GF-D8 (cell line): ENCODE data around the gene DBN1.

Experiments
- DNase-seq: peaks from one replicate; lab custom pipeline; 2025; lab: John Stamatoyannopoulos, UW

The DBN1 gene

DNA sequence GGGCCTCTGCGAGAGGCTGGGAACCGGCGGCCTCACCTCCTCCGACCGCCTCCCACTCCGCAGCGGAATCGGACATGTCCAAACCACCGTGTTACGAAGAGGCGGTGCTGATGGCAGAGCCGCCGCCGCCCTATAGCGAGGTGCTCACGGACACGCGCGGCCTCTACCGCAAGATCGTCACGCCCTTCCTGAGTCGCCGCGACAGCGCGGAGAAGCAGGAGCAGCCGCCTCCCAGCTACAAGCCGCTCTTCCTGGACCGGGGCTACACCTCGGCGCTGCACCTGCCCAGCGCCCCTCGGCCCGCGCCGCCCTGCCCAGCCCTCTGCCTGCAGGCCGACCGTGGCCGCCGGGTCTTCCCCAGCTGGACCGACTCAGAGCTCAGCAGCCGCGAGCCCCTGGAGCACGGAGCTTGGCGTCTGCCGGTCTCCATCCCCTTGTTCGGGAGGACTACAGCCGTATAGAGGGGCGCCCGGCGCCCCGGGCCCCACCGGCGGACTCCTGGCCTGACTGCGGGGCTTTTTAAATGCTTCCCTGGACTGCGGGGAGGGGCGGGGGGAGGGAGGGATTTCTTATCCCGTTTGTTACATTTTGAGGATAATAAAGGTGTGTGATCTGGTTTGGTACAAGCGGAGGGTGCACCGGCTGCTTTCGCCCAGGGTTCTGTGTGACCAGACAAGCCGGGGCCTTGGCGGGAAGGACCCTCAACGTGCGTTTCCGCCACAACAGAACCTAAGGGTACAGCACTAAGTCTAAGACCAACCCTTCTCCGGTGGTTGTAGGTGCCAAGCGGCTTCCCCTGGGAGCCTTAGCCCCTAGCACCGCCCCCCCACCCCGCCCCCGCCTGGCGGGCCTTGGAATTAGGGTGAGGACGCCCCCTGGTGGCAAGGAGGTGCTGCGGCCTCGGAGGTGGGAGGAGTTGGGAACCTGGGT lies 17.5 kb downstream of the DBN1 start:
- DNase-seq = peak; percentile 50

DNA sequence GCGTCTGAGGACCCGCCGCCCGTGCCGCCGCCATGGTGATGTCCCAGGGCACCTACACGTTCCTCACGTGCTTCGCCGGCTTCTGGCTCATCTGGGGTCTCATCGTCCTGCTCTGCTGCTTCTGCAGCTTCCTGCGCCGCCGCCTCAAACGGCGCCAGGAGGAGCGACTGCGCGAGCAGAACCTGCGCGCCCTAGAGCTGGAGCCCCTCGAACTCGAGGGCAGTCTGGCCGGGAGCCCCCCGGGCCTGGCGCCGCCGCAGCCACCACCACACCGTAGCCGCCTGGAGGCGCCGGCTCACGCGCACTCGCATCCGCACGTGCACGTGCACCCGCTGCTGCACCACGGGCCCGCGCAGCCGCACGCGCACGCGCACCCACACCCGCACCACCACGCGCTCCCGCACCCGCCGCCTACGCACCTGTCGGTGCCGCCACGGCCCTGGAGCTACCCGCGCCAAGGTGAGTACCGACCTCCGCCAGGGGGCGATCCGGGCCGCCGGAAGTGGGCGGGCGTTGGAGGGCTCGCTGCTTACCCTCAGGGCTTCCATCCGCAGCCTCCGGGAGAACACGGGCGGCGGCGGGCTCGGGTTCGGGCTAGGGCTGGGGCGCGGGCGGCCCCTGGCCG lies 18.3 kb downstream of the DBN1 start:
- DNase-seq = peak; percentile 26

DNA sequence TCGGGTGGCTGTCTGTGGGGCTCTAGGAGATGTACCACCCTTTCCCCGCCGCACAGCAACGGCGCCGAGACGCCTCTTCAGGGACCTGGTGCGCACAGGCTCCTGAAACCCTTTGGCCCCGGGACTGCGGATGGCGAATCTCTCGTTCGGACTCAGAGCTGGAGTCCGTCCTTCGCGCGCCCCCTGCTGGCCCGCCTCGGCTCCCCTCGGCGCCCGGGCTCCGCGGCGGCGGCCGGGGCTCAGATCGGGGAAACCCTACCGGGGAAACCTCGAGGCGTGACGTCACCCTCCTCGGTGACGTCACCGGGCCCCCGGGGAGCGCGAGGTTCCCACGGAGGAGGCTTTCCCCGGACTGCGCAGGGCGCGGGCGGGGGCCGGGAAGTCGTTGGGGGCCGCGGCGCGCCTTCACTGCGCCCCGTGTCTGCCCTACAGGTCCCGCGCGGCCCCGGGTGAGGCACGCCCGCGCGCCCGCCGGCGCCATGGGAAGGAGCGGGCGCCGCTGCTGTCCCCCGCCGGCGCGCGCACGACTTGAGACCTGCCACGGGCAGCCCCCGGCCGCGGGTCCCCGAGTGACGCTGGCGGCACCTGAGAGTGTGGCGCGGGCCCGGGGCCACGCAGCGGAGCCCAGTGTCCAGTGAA lies 18.9 kb downstream of the DBN1 start:
- DNase-seq = peak; percentile 64

DNA sequence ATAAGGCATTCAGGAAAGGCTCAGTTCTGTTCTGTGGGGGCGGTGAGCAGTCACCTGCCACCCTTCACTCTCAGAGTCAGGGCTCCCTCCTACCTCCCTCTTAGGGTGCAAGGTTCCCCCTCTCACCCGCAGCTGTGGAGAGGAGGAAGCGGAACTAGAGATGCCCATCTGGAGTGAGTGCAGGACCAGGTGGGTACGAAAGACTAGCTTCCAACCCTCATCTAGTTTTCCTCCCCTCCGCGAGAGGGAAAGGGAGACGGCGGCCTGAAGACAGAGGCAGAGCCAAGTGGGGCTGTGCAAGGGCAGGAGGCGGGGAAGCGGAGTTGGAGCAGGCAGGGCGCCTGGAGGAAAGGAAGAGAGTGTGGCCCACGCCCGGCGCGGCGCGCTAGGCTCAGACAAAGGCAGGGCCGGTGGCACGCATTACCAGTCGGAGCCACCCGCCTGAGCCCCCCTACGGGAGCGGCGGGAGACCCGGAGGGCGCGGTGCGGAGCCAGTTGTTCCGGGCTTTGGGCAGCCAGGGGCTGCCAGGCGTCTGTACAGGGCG lies 19.5 kb downstream of the DBN1 start:
- DNase-seq = no peak

DNA sequence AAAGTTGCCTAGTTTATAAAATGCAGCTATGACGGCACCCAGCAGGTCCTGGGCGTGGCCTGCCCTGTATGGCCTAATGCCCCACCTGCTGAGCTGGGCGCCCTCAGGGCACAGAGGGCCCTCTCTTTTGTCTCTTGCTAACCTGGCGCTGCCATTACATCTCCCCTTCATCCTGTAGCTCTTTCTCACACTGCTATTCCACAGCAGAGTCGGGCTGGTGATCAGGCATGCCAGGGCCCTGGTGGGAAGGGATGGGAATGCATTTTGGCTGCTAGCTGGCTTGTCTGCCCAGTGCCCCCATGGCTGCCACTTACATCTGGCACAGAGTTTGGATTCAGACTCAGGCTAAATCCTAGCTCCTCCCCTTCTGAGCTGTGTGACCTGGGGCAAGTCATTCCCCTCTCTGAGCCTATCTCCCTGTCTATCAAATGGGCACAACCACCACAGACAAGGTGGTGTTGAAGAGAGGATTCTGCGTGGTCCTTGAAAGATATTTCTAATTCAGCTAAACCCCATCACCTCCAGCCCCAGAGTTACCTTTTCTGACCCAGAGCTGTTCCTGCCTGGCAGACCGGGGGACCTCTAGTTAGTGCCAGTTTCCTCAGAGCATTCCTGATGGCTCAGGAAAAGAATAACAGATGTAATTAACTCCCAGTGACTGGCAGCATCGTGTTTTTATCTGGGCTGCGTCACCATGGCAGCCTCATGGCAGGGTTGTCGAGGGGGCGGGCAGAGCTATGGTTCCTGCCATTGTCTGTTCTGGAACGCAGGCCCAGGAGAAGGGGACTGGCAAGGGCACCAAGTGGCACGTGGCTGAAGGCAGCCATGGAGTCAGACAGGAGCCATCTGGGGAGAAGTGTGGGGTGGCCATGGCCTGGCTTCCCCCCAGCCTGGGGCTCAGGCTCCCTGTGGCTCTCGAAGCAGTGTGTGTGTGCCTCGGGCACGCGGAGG lies 20.5 kb downstream of the DBN1 start:
- no peak for DNase-seq

DNA sequence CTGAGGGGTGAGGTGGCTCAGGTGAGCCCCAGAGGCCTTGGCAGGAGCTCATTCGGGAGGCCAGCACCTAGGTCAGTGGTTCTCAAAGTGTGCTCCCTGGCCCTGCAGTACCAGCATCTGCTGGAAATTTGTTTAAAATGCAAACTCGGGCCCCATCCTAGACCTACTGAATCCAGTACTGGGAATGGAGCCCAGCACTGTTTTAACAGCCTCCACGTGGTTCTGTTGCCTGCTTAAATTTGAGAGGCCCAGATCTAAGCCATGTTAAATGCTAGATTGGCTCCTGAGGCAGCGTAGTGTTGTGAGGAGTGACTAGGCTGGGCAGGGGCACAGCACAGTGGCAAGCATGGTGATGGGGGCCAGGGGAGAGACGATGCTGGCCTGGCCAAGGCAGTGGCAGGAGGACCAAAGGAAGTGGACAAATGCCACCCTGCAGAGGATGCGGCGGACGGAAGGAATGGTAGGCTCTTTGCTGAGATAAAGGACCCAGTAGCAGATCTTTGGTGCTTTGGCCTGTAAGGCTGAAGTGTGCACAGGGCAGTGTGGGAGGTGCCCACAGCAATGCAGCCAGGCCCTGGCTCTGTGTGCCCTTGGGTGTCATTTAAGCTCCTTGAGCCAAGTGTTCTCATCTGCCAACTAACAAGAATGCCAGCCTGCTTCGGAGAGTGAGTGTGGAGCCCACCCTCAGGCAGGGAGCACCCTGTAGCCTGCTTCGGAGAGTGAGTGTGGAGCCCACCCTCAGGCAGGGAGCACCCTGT lies 22.6 kb downstream of the DBN1 start:
- DNase-seq = no peak

DNA sequence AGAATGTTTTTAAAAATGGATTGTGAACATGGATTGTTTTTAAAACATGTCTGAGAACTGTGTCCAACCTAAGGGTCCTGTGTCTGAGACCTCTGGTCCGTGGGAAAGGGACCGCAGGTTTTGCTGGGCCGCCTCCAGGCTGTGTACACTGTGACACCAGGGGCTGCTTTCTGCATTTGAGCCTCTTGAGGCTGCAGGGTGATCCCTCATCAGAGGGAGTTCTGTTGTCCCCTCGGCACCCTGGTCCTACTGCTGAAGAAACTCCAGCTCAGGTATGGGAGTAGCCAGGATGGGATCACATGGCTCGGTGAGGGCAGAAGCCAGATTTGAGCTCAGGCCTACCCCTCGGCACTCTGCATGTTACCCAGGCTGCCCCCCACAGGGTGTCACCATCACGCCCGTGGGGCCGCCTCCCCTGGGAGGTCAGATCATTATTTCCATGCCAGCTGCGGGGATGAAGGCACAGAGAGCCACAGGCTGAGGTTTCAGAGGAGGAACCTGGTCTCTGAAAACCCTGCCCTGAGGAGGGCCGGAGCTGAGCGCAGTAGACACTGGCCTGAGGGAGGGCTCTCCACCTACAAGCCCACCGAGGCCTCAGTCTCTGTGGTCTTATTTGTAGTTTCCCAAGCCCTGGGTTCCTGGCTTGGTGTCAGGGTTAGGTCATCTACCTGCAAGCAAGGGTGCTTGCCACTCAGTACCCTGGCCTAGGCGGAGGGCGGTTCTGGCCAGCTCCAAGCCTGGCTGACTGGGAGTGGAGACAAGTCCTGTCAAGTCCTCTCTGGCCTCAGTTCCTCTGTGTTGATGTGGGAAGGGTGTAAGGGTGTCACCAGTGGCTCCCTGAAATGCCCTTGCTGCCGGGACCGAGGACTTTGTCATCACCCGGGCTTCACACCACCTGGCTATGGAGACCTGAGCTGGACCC lies 24.0 kb downstream of the DBN1 start:
- no peak for DNase-seq

DNA sequence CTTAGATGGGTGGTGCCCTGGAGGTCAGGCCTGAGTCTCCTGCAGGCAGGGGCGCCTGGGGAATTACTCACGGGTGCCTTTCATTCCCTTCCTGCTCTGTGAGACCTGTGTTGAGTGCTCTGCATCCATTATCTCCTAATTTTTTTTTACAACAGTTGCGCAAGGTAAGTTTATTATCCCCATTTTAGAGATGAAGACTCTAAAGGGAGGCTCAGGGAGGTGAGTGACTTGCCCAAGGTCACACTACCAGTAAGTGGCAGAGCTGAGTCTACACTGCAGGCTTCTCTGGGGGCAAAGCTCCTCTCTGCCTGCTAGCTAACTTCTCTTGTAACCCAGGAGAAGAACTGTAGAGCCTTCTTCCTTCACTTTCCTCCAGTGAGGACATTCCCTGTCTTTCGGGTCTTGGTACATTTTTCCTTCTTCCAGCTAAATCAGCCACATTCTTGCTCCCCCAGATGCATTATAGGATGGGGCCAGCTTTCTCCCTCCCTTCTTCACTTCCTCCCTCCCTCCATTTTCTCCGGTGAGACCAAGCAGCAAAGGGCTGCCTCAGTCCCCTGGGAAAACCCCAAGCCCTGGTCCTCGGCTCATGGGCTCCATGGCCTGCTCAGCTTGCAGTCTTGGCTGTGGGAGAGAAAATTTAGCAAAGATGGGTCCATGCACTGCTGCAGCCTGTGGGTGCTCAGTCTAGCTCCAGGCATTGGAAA lies 25.0 kb downstream of the DBN1 start:
- no peak for DNase-seq

DNA sequence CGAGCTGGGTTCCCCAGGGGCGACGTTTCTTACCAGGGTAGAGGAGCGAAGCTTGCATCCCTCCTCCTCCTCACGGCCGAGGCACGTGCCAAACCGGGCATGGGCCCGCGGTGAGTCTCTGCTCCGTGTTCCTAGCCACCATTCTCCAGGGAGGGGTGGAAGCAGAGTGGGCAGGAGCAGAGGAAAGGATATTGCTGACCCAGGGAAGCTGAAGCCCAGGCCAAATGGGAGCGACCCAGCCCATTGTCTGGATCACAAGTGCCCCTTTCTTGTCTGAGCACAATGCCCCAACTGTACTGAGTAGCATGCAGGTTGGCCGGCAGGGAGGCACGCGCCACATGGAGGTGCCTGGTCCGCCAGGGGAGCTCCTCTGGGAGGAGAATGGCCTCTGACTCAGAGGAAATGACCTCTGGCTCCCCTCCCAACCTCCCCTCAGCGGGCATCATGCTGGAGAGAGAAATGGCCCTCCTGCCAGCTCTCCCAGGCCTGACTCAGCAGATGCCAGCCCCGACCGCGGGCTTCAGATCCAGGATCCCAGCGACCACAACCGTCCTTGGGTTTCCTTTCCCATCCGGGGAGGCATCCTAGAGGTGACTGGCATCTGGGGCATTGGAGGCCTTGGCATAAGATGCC lies 25.7 kb downstream of the DBN1 start:
- peak; percentile 17 for DNase-seq

DNA sequence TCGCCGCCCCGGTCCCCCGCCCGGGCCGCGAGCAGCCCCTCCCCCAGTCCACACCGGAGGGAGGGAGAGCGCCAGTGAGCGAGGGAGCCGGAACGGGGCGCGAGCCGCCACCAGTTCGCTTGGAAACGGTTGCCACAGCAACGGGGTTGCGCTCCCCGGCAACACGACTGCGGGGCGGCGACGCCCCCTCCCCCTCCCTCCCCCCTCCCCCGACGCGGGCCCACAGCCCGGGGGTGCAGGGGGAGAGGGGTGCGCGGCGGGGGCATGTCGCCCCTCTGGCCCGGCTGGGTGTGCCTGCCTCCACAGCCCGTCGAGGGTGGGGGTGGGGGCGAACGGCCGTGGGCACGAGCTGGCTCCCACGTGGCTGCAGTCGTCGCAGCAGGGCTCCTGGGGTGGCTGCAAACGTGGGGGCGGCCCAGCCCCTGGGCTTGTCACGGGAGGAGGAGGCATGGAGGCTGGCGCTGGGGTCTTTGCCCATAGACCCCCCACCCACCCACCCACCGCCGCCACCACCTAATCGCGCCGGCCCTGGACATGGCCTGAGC lies 26.3 kb downstream of the DBN1 start:
- DNase-seq = peak; percentile 15

DNA sequence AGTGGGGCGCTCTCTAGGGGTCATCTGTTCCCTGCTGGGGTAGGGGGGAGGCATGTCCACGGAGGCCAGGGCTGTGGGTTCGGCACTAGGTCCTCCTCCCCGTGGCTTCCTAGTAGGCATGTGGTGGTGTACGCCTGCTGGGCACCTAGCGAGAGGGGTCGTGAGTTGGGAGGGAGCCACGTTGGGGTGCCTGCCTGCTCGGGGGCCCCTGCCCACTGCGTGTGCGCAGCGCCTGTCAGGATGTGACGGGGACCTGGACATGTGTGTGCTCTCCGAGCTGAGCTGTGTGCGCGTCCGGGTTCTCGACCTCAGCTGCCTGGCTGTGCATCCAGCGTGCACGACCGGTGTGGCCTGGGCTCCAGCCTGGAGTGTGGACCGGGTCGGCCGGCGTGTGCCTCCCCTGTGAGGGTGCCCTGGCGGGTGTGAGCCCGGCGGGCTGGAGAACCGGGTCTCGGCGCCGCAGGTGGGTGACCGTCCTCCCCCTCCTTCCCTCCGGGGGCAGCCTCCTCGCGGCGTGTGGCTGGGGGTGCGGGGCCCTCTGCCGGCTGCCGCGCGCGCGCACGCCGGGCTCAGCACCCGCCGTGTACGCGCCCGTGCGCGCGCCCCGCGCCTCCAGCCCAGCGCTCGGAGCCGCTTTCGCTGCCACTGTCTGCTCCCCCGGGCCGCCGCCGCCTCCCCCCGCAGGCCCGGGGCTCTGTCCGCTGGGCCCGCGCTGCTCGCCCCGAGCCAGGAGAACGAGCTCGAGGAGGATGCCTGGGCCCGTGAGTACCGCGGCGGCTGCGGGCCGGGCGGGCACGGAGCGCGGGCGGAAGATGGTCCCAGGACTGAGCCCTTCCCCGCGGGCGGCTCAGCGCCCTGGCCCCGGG lies 27.0 kb downstream of the DBN1 start, which contains the start of gene PRR7:
Gene PRR7 (plus strand): TSS at position 615 of the 866 bp plus-strand sequence. CDS start 8,254 bp downstream, outside the sequence.
- peak; percentile 40 for DNase-seq

DNA sequence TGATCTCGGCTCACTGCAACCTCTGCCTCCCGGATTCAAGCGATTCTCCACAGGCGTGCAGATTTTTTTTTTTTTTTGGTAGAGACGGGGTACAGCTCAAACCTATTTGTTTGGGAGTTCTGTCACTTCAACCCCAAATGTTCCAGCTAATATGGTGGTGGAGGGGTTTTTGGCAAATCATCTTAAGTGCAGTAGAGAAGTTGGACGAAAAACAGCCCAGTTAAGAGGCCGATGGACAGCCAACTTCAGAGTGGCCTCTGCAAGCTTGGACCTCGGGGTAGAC lies 27.6 kb downstream of the DBN1 start:
- no peak for DNase-seq

DNA sequence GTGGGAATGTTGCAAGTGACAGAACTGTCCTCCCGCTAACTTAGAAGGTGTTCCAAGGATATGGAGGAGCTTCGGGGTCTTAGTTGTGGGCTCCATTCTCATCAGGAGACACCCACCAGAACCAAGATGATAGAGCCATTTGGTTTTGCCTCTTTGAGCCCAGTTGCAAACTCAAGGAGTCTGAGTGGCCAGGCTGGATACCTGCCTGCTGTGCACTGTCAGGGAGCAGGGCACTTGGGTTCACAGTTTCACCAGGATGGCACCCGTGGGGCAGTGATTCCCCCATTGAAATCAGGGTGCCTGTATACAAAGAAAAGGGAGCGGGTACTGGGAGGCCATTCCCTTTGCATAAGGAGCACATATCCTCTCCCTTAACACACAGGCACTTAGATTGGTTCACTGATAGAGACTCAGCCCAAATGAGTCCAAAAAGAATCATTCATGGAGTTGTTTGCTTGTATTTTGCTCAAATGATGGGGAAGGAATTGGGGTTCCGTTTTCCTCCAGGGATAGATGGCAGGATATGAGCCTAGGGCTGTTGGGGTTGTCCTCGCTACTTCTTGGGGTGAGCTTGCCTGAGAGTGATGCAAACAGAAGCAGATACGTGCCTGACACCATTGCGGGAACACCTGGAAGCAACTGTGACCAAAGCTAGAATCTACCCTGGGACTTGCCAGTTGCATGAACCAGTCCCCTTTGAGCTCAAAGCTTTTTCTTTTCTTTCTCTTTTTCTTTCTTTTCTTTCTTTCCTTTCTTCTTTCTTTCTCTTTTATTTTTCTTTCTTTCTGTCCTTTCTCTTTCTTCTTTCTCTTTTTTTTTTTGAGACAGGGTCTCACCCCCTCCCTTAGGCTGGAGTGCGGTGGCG lies 28.1 kb downstream of the DBN1 start:
- DNase-seq = no peak

DNA sequence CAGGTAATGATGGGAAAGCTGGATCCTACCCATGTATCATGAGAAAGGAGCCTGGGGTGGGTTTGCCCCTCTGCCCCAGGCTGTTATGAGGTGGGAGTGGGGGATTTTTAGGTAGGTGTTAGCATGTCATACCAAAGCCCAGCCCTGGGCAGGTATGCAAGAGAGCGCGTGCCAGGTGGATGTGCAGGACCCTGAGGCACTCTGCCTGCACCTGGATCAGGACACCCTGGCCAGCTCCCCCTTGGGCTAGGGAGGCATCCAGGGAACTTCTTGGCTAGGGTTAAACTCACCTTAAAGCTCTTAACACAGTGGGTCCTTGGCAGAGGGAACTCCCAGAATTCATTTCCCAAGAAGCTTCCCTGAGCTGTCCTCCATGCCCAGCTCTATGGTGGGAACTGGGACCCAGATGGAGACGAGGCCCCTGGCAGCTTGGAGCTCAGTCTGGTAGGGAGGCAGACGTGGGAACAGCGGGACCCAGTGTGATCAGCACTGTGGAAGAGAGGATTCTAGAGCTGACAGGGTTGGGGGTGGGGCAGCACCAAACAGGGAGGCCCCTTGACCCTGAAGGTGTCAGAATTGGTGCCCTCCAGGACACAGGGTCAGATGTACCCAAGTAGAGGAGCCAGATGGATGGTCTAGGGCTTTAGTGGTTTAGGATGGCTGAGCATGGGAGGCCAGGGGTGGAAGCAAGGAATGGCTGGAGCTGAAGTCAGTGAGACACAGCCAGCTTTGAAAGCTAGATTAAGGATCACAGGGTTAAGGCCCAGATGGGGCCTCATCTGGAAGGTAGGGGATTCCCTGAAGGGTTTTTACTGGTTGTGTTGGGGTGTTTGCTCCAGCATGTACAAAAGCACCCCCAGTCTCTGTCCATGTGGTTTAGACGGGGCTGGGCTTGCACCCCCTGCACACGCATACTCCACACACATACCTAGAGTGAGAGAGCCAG lies 29.1 kb downstream of the DBN1 start:
- no peak for DNase-seq
